Measurements from ENCODE around the gene NLRP8.
"Not testable (repeated sequence)": the region's sequence is repeated elsewhere in the genome, so short reads cannot be mapped to it uniquely, and the experiment has no call there.

NLRP8 gene

DNA sequence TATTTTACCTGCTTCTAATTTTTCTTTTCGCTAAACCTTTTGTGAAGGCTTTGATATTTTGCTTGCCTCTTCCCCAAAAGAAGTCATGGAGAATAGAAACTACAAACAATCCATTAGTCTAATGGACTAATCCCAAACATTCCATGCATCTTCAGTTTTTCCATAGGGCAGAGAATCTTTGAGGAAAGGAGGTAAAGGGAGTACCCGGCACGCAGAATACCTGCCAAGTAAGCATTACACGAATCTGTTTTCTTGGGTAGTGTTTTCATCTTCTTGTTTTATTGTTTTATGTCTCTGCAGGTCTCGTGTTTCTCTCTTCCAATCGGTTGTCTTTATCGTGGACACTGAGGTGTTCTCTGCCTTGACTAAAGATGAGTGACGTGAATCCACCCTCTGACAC lies at the start of gene NLRP8:
Gene NLRP8 (plus strand): TSS at position 301 of the 400 bp plus-strand sequence.
- DNase-seq: no peak

DNA sequence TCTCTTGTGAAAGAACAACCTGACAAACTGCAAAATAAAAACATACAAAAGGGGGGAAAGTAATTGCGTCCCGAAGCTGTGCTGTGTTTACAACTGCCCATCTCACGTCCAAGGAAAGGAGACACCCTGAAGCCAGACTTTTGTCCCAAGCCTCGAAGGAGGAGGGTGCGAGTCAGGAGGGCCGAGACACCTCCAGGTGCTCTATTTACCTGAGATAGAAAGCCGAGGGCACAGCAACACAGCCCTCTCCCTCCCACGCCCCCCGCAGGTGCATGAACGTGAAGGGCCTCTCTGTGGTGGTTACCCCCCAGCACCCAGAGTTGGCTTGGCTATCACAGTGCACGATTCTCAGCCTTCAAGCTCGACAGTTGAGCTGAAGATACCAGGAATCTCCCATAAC lies 48.7 kb upstream of the NLRP8 start:
- no peak for DNase-seq

DNA sequence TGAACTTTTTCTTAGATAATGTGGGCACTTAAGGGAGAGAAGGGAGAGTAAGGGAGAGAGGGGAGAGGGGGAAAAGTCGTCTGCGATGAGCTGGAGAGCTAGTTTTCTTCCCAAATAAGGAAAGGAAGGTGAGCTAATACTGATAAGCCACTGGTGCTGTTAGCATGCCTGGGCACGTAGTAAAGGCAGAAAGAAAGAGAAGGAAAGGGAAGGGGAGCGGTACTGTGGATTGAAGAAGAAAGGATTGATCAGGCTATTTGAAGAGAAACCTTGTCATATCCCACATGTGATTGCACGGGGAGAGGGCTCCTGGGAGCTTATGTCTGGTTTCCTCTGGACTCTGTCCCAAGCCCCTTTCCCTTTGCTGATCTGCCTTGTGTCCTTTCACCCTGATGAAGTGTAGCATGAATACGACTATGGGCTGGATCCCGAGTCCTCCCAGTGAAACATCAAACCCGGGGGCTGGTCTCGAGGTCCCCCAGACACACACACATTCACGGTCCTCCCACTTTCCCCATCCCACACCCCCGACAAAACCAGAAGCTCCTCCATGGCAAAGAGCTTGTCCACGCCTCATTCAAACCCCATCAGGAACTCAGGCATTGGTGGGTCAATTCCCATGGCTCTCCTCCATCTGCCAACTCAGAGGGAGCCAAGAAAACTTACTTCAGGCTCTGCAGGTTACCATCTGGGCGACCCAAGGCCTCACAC lies 46.1 kb upstream of the NLRP8 start:
- DNase-seq: no peak

DNA sequence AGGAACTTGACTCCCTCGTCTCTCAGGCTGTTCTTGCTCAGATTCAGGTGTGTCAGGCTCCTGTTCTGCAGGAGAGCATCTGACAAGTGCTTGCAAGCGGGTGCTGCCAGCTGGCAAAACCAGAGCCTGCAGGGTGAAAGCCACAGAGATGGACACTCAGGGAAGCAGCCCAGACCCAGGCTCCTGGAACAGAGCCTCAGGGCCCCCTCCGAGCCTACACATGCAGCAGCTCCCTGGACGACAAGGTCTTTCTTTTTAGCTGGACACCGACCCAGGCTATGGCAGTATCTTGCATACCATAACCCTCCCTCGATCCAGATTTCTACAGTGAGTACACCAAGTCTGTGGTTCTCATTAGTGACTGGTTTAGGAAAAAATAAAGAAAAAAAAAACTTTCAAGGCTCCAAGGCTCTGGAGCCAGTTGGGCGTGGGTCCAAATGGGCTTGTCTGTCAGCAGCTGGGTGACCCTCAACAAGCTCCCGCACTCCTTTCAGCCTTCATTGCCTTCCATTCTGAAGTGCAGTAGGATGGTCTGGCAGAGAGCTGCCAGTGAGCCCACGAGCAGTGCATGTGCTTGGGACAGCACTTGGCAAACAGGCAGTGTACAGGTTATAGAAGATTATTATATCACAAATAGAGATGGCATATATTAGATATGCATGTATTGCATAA lies 45.4 kb upstream of the NLRP8 start:
- no peak for DNase-seq

DNA sequence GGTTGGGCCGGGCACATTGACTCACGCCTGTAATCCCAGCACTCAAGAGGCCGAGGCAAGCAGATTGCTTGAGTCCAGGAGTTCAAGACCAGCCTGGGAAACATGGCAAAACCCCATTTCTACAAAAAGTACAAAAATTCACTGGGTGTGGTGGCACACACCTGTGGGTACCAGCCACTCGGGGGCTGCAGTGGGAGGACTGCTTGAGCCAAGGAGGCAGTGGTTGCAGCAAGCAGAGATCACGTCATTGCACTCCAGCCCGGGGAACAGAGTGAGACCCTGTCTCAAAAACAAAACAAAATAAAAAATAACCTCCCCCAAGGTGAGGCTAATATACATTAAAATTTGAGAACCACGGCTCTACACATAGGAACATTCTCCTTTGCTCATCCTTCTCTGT lies 40.3 kb upstream of the NLRP8 start:
- DNase-seq: no peak

DNA sequence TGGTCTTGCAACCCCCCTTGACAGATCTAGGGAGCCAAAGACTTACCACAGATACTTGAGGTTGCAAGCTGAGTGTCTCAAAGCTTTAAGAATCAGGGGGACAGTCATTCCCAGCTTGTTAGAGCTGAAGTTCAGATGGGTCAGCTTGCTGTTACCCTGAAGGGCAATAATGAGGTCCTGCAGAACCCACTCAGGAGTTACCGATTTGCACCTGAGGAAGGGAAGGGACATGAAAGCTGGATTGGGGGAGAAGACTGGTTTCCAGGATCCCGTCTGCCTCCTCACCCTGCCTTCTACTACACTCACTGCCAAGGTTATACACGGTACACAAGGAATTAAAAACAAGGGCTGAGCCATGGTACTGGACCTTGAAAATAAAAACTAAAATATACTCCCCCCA lies 39.9 kb upstream of the NLRP8 start:
- no peak for DNase-seq

DNA sequence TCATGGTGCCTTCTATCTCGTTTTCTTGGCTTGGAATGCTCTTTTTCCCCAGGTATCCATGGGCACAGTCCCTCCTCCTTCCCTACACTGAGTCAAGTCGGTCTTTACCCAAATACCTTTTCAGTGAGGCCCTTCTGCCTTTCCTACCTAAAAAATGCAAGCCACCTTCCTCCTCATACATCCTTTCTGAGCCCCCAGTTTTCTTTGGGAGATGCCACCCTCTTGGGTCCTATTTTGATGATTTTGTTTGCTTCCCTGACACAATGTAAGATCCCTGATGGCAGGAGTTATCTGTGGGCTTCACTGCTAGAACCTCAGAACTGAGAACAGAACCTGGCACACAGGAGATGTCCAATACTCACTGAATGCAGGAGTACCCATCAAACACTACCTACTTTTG lies 37.8 kb upstream of the NLRP8 start:
- no peak for DNase-seq

DNA sequence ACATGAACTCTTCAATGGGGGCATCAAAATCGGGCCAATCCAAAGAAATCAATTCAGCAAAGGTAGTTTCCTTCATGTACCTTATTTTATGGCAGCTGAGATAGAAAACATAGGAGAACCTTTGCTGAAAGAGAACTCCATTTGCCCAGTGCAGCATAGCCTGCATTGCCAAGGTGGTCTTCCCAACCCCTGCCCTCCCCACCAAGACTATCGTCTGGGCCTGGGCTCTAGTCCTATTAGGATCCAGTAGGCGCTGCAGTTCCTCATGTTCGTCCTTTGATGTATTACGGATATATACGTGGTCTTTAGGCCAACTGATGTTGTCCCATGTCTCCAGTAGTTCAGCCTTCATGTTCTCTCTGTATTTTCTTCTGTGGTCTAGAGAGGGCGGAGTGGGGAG lies 34.7 kb upstream of the NLRP8 start:
- no peak for DNase-seq

DNA sequence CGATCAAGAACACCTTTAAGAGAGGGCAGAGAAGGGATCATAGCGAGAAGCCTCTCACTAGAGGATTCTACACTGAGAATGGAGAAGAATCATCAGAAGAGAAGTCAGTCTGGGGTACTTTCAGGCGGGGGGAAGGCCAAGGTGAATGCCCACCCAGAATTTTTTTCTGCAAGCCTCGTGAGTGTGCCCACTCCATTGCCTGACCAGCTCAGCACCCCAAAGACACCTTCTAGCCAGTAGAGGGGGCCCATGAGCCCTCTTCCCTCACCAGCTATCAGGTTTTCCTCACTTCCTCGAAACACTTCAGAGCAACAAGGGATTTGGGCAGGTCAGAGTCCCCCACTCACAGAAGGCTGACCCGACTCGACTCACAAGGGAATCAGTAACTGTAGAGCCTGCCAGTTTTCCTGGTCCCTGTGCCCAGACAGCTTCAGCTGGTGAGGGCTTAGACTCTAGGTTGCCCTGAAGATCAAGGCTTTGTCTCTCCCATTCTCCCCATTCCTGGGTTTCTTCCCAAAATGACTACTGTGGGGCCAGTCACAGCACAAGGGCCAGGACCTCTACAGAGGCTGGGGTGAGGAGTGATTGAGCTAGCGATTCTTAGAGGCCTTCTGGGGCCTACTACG lies 33.9 kb upstream of the NLRP8 start:
- no peak for DNase-seq

DNA sequence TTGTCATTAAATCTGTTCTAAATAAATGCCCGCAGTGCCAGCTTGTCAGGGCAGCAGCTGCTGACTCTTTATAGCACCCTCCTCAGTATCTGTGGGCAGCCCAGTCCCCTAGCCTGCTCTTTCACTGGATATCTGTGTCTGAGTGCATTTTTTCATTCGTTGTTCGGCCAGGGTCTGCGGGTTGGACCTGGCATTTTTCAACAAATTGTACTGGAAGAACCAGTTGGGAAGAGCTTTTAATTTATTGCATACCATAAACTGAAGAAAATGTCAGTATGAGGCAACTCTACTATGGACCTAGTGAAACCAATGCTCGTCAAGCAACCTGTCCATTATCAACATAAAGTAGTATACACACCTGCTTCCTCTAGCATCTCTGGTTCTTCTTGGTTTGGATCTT lies 24.1 kb upstream of the NLRP8 start:
- no peak for DNase-seq

DNA sequence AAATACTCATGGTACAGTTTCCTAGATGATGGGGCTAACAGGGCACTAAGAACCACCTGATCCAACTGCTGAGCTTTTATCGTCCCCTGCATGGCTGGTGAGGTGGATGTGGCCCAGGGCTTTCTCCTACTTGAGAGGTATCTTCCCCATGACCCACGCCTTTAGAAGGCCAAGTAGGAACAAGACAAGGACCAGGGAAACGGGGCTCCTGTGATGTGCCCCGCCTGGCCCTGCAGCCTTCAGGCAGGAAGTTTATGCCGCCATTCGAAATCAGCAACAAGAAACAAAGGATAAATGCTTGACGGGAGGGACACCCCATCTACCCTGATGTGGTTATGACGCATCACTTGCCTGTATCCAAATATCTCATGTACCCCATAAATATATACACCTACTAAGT lies 19.6 kb upstream of the NLRP8 start:
- no peak for DNase-seq

DNA sequence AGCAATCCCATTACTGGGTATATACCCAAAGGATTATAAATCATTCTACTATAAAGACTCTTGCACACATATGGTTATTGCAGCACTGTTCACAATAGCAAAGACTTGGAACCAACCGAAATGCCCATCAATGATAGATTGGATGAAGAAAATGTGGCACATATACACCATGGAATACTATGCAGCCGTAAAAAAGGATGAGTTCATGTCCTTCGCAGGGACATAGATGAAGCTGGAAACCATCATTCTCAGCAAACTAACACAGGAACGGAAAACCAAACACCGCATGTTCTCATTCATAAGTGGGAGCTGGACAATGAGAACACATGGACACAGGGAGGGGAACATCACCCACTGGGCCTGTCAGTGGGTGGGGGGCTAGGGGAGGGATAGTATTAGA lies 18.4 kb upstream of the NLRP8 start:
- not testable (repeated sequence) for DNase-seq

DNA sequence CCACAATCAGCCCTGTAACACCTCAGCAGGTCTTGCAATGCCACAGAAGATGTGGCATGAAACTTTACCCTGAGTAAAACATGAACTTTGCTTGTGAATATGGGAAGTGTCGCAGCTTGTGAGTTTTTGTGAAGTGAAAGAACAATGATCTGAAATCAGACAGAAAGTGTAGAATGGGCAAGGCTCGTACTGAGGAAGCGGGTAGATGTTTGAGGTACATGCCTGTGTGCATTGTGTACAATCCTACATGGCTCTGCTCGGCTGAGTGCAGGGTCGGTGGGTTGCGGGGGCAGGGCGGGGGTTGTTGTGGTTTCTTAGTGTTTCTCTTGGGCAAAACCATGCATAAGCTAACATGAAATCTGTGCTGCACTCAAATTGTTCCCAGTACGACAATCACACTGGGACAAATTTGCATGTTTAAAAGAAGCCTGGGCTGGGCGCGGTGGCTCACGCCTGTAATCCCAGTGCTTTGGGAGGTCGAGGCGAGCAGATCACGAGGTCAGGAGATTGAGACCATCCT lies 16.6 kb upstream of the NLRP8 start:
- no peak for DNase-seq

DNA sequence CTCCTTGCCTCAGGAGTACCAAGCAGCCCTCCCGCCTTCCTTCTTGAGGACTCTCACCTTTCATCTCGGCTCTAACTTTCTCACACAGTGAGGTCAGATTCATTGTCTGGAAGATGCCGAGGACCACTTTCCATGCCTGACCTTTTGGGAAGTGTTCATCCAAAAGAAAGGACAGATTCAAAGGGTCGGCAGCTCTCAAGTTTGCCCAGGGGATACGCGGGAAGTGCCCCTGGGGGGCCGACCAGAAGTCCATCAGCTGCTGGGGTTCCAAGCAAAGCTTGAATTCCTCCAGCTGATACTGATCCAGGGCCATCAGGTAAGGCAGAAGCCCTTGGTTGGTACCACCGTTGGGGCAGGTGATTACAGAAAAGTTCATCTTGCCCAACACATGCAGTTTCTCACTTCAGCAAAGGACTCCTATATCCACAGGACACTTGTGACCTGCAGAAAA lies 15.7 kb upstream of the NLRP8 start, which contains the start of gene NLRP13:
Gene NLRP13 (minus strand): TSS at position 401 of the 451 bp plus-strand sequence. CDS start 25 bp downstream, at position 376.
- DNase-seq: no peak

DNA sequence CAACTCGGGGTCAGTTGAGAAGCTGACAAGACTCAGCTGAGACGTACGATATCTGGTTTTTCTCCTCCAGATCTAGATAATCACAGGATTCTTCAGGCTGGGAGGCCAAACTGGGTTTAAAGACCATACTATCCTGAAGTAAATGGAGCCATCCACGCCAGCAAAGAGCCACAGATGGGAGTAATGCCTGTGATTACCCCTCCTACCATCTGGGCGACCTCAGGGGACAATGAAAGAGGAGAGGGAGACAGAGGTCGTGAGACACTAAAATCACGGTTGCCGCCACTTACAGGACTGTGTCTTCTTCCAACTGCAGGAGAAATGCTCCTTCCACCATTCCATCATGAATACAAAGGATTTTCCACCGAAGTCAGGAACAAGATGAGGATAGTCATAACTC lies 12.4 kb upstream of the NLRP8 start:
- DNase-seq: no peak

DNA sequence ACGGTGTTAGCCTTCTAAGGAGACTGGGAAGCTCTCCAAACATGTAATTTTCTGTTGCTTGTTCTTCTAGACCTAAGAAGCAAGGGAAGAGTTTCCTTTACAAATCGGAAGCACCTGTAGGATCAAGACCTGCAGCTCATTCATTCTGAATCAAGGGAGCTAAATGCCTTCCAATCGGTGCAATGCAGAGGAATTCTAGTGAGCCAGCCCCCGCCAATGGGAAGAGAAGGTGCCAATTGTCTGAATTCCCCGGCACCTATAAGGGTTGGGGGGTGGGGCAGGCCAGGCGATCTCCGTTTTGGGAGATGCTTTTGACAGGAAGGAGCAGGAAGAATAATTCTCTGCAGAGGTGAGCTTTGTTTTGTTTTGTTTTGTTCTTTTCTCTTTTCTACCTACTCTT lies 8.4 kb upstream of the NLRP8 start:
- DNase-seq: no peak

DNA sequence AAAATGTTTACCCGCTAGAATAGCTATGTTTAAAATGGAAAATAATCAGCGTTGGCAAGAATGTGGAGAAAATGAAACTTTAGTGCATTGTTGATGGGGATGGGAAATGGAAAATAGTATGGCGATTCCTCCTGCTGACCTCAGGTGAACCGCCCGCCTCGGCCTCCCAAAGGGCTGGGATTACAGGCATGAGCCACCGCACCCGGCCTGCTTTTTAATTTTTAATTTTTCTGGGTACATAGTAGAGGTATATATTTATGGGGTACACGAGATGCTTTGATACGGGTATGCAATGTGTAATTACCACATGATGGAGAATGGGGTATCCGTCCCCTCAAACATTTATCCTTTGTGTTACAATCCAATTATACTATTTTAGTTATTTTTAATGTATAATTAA lies 7.3 kb upstream of the NLRP8 start:
- DNase-seq: no peak

DNA sequence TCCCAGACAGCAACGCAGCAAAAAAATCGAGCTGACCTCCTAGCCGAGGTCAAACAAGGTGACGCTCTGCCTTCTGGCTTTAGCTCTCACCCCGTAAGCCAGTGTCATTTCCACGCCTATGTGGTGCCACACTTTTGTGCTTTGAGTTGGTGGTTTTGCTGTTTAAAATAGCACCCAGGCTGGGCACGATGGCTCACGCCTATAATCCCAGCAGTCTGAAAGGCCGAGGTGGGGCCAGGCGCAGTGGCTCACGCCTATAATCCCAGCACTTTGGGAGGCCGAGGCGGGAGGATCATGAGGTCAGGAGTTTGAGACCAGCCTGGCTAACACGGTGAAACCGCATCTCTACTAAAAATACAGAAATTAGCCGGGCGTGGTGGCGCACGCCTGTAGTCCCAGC lies 2.9 kb downstream of the NLRP8 start:
- DNase-seq: not testable (repeated sequence)

DNA sequence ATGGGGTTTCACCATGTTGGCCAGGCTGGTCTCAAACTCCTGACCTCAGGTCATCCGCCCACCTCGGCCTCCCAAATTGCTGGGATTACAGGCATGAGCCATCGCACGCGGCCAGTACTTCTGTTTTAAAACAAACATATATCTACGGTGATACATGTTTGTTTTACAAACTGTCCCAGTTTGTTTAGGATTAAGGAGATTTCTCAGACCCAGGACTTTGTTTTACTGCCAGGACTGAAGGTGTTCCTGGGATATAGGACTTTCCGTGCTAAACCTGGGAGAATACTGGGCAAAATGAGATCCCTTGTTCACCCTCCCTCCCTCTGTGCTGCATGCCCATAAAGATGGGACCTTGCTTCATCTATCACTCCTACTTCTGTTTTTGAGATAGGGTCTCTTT lies 8.8 kb downstream of the NLRP8 start:
- no peak for DNase-seq

DNA sequence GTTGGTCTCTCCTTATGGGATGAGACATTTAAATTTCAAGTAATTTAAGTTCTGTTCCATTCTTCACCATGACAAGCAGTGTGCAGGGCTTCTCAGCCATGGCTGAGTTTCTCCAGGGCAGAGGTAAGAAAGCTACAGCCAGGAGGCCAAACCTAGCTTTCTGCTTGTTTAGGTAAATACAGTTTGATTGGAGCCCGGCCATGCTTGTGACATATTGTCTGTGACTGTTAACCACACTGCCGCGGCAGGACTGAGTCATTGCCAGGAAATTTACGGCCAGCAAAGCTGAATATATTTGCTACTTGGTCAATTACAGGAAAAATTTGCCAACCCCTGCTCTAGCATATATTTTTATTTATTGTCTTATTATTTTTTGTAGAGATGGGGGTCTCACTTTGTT lies 10.7 kb downstream of the NLRP8 start:
- no peak for DNase-seq

DNA sequence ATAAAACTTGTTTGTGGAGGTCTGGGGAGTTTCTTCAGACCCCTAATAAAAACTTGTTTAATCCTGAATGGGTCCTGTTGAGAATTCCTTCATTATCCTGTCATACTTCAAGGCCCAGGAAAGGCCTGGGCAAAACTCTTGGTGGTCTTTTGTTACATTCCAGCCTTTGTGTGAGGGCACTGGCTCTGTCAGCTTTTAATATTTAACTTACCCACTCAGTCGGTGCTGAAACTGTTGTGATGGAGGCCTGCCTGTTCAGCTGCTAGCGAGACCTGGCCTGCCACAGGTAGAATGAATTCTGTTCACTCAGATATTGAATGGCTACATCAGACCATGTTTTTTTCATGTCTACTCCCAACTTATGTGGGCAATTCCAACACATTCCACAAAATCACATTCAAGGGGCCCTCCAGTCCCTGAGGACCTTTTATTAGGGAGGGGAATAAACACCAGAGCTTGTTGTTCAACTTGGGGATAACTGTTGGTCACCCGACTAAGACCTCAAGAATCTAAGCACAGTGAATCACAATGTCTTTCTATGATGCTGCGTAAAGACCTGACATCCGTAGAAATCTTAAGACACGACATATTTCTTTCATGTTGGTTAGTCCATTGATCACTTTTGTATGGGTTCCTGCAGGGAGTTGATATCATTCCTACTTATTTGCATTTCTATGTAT lies 12.5 kb downstream of the NLRP8 start:
- DNase-seq: no peak

DNA sequence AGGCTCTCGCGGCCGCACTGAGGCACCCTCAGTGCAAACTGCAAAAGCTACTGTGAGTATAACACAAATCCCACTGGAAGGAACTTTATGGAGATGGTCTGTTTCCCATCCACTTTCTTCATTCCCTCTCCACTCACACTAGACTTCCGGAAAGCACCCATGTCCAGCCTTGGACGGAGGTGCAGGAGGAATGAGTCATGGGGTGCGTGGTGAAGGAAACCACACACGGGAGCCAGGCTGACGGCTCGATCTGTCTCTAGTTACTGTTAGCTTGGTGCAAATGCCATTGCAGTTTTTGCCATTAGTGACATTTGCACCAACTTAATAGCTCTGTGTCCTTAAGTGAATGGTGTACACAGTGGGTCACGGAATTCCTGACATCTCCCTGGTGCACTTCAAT lies 14.6 kb downstream of the NLRP8 start:
- DNase-seq: no peak

DNA sequence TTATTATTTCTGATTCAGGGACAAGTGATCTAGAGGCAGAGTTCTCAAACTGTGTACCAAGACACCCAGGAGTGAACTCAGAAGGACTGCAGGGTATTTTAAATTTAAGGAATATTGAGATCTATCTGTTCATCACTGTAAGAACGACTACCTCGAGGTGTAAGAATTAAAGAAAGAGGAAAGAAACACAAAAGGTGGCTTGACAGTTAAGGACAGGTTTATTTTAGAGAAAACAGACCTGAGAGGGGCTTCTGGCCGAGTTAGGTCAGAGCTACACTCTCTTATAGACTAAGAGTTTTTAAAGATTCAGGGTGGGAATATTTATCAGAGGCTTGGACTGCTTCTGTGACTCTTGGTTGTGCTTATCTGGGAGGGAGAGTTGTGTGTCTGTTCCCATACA lies 26.4 kb downstream of the NLRP8 start:
- no peak for DNase-seq

Data from inflammatory macrophage treated with lipopolysaccharide for 4 hours (primary cell).